HepG2 (cell line): ENCODE measurements around the gene ZNF248.

ENCODE experiments used
- CEBPB ChIP-seq: IDR thresholded peaks from 2 replicates; pipeline ENCODE4 v1.6.1; 2011; ENCODE audit warnings: low read depth, low read length, improper control_type of control experiment, borderline replicate concordance
- EP300 ChIP-seq, 3 experiments: sonication (generic) in 1 of 3; formaldehyde crosslinking in 1 of 3; IDR thresholded peaks; 2 replicates each; pipeline versions ENCODE4 v1.5.1 to v1.6.1; 2011 to 2020; ENCODE audit warnings: low read depth in 2 of 3, low read length in 2 of 3, borderline replicate concordance in 1 of 3, improper control_type of control experiment in 1 of 3, mild to moderate bottlenecking in 1 of 3, missing genetic modification reagents in 1 of 3, moderate library complexity in 1 of 3
- GABPA ChIP-seq, 2 experiments: IDR thresholded peaks; 2 replicates each; pipeline ENCODE4 v1.6.1; 2011 to 2016; ENCODE audit warnings: low read depth in 2 of 2, low read length in 1 of 2, missing biosample characterization in 1 of 2, missing genetic modification characterization in 1 of 2
- ZNF878 ChIP-seq: sonication (generic); formaldehyde crosslinking; IDR thresholded peaks from 2 replicates; pipeline ENCODE4 v1.8.1; 2023; ENCODE audit warnings: mild to moderate bottlenecking, missing genetic modification reagents, moderate library complexity
- TF ChIP-seq, protein P1 (sequence below): sonication (generic); formaldehyde crosslinking; IDR thresholded peaks from 2 replicates; pipeline ENCODE4 v1.4.0; 2020; ENCODE audit warnings: missing genetic modification reagents
- TF ChIP-seq, protein P2 (sequence below): IDR thresholded peaks from 2 replicates; pipeline ENCODE4 v1.6.1; 2016; ENCODE audit warnings: missing biosample characterization, missing genetic modification reagents, low read depth
- TF ChIP-seq, protein P3 (sequence below): sonication (generic); formaldehyde crosslinking; IDR thresholded peaks from 2 replicates; pipeline ENCODE4 v1.5.0; 2020; ENCODE audit warnings: mild to moderate bottlenecking, missing genetic modification reagents, moderate library complexity
- TF ChIP-seq, protein P4 (sequence below): sonication (generic); formaldehyde crosslinking; IDR thresholded peaks from 2 replicates; pipeline ENCODE4 v1.8.0; 2022; ENCODE audit warnings: mild to moderate bottlenecking, missing genetic modification reagents, moderate library complexity
- TF ChIP-seq, protein P5 (sequence below): sonication (generic); formaldehyde crosslinking; IDR thresholded peaks from 2 replicates; pipeline ENCODE4 v1.9.0; 2021; ENCODE audit warnings: missing genetic modification reagents, mild to moderate bottlenecking, borderline replicate concordance

DNA sequence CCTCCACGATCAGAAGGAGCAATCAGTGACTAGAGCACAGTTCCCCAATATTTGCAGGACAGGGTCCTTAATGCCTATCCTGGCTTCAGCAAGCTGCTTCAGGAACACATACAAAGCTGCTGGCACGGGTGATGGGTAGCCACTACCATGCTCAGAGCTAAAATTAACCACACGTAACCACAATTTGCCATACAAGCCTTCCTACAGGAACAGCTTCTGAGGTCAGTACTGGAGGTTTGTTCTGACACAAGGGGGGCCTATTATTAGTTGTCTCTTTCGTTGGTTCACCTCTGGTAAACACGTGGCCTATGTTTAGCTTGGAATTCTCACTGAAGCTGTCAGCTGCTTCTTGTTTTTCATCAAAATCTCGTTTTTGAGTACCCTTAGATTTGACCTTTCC is 41.1 kb downstream of the ZNF248 start:
- TF ChIP-seq, protein P1, sequence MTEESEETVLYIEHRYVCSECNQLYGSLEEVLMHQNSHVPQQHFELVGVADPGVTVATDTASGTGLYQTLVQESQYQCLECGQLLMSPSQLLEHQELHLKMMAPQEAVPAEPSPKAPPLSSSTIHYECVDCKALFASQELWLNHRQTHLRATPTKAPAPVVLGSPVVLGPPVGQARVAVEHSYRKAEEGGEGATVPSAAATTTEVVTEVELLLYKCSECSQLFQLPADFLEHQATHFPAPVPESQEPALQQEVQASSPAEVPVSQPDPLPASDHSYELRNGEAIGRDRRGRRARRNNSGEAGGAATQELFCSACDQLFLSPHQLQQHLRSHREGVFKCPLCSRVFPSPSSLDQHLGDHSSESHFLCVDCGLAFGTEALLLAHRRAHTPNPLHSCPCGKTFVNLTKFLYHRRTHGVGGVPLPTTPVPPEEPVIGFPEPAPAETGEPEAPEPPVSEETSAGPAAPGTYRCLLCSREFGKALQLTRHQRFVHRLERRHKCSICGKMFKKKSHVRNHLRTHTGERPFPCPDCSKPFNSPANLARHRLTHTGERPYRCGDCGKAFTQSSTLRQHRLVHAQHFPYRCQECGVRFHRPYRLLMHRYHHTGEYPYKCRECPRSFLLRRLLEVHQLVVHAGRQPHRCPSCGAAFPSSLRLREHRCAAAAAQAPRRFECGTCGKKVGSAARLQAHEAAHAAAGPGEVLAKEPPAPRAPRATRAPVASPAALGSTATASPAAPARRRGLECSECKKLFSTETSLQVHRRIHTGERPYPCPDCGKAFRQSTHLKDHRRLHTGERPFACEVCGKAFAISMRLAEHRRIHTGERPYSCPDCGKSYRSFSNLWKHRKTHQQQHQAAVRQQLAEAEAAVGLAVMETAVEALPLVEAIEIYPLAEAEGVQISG (CRISPR knock-in tag), result no peak
- no peak for TF ChIP-seq EP300 (IDR thresholded peaks at IDR 0.05; ENCODE audit: low read depth in 2 of 2, low read length in 2 of 2)
- no peak for TF ChIP-seq EP300 (CRISPR knock-in tag; IDR thresholded peaks at IDR 0.05; ENCODE audit: borderline replicate concordance)
- TF ChIP-seq, protein P2, sequence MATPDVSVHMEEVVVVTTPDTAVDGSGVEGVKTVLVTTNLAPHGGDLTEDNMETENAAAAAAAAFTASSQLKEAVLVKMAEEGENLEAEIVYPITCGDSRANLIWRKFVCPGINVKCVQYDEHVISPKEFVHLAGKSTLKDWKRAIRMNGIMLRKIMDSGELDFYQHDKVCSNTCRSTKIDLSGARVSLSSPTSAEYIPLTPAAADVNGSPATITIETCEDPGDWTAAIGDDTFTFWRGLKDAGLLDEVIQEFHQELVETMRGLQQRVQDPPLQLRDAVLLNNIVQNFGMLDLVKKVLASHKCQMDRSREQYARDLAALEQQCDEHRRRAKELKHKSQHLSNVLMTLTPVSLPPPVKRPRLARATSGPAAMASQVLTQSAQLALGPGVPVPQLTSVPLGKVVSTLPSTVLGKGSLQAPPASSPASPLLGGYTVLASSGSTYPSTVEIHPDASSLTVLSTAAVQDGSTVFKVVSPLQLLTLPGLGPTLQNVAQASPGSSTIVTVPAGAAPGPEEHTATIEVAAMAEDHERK (CRISPR knock-in tag), result no peak
- TF ChIP-seq, protein P3, sequence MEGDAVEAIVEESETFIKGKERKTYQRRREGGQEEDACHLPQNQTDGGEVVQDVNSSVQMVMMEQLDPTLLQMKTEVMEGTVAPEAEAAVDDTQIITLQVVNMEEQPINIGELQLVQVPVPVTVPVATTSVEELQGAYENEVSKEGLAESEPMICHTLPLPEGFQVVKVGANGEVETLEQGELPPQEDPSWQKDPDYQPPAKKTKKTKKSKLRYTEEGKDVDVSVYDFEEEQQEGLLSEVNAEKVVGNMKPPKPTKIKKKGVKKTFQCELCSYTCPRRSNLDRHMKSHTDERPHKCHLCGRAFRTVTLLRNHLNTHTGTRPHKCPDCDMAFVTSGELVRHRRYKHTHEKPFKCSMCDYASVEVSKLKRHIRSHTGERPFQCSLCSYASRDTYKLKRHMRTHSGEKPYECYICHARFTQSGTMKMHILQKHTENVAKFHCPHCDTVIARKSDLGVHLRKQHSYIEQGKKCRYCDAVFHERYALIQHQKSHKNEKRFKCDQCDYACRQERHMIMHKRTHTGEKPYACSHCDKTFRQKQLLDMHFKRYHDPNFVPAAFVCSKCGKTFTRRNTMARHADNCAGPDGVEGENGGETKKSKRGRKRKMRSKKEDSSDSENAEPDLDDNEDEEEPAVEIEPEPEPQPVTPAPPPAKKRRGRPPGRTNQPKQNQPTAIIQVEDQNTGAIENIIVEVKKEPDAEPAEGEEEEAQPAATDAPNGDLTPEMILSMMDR (CRISPR knock-in tag), result no peak
- TF ChIP-seq, protein P4, sequence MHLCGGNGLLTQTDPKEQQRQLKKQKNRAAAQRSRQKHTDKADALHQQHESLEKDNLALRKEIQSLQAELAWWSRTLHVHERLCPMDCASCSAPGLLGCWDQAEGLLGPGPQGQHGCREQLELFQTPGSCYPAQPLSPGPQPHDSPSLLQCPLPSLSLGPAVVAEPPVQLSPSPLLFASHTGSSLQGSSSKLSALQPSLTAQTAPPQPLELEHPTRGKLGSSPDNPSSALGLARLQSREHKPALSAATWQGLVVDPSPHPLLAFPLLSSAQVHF (CRISPR knock-in tag), result no peak
- TF ChIP-seq CEBPB, result no peak
- no peak for TF ChIP-seq ZNF878 (CRISPR knock-in tag)
- TF ChIP-seq, protein P5, sequence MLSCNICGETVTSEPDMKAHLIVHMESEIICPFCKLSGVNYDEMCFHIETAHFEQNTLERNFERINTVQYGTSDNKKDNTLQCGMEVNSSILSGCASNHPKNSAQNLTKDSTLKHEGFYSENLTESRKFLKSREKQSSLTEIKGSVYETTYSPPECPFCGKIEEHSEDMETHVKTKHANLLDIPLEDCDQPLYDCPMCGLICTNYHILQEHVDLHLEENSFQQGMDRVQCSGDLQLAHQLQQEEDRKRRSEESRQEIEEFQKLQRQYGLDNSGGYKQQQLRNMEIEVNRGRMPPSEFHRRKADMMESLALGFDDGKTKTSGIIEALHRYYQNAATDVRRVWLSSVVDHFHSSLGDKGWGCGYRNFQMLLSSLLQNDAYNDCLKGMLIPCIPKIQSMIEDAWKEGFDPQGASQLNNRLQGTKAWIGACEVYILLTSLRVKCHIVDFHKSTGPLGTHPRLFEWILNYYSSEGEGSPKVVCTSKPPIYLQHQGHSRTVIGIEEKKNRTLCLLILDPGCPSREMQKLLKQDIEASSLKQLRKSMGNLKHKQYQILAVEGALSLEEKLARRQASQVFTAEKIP (CRISPR knock-in tag), result no peak
- no peak for TF ChIP-seq GABPA (IDR thresholded peaks at IDR 0.05; ENCODE audit: low read depth, low read length)
- TF ChIP-seq GABPA (CRISPR knock-in tag; IDR thresholded peaks at IDR 0.05; ENCODE audit: low read depth), result no peak
